GM23338 (cell line): Measurements from ENCODE around the gene RASSF4. TPM values are rescaled to one million over a fixed set of nuclear protein-coding genes. Genes with fewer than 3 reads are reported as not detected.

ENCODE experiments used
- ATAC-seq: fragments of 200-7000 bp; cut with Tn5 transposase; 3 replicates; pipeline ENCODE4 v1.9.1; 2020
- DNase-seq: peaks from one replicate; pipeline ENCODE4 v3.0.0-alpha.2; 2015; ENCODE audit warnings: low spot score
- H2AFZ ChIP-seq: fragments of 200-600 bp; sonication (generic); 2 replicates; pipeline ENCODE4 v1.8.0; 2016; ENCODE audit warnings: antibody characterized with exemption, mild to moderate bottlenecking, moderate library complexity
- H3F3A ChIP-seq: fragments of 200-600 bp; sonication (generic); replicated peaks from 2 replicates; pipeline ENCODE4 v1.8.0; 2017; ENCODE audit warnings: antibody characterized with exemption, mixed run types, low read depth
- H3K27ac ChIP-seq: fragments of 200-600 bp; sonication (generic); 2 replicates; pipeline ENCODE4 v1.6.1; 2016; ENCODE audit warnings: low read depth
- H3K27me3 ChIP-seq: fragments of 200-600 bp; sonication (generic); 2 replicates; pipeline ENCODE4 v1.8.0; 2016; ENCODE audit warnings: mild to moderate bottlenecking, mixed run types, moderate library complexity; ENCODE audit not compliant: insufficient read depth
- H3K36me3 ChIP-seq: fragments of 200-600 bp; sonication (generic); 2 replicates; pipeline ENCODE4 v1.8.0; 2016; ENCODE audit warnings: mild to moderate bottlenecking; ENCODE audit not compliant: insufficient read depth
- H3K4me1 ChIP-seq: fragments of 200-600 bp; sonication (generic); 2 replicates; pipeline ENCODE4 v1.8.0; 2016; ENCODE audit warnings: mild to moderate bottlenecking, moderate library complexity; ENCODE audit not compliant: insufficient read depth
- H3K4me2 ChIP-seq: fragments of 200-600 bp; sonication (generic); 2 replicates; pipeline ENCODE4 v1.7.1; 2017; ENCODE audit warnings: mixed run types
- H3K4me3 ChIP-seq: fragments of 200-600 bp; sonication (generic); 2 replicates; pipeline ENCODE4 v1.6.1; 2016; ENCODE audit warnings: mixed run types
- H3K79me2 ChIP-seq: fragments of 200-600 bp; sonication (generic); replicated peaks from 2 replicates; pipeline ENCODE4 v1.8.0; 2017; ENCODE audit warnings: mild to moderate bottlenecking; ENCODE audit not compliant: insufficient read depth
- H3K9me2 ChIP-seq: fragments of 200-600 bp; sonication (generic); 2 replicates; pipeline ENCODE4 v1.8.0; 2017; ENCODE audit not compliant: insufficient read depth
- H4K20me1 ChIP-seq: fragments of 200-600 bp; sonication (generic); replicated peaks from 2 replicates; pipeline ENCODE4 v1.8.0; 2017; ENCODE audit warnings: mild to moderate bottlenecking; ENCODE audit not compliant: insufficient read depth
- H3K27ac Mint-ChIP-seq: 2 replicates; pipeline ENCODE4 v1.8.0; 2020; ENCODE audit warnings: inconsistent platforms, mild to moderate bottlenecking, moderate library complexity, mixed read lengths
- H3K27me3 Mint-ChIP-seq: 3 replicates; pipeline ENCODE4 v1.8.0; 2022; ENCODE audit warnings: low read depth, mild to moderate bottlenecking, moderate library complexity, mixed read lengths, inconsistent platforms; ENCODE audit not compliant: insufficient read depth, poor library complexity
- H3K36me3 Mint-ChIP-seq: 3 replicates; pipeline ENCODE4 v1.8.0; 2021; ENCODE audit warnings: low read depth, mild to moderate bottlenecking, inconsistent platforms, moderate library complexity, mixed read lengths
- H3K4me1 Mint-ChIP-seq: 3 replicates; pipeline ENCODE4 v1.8.0; 2020; ENCODE audit warnings: mild to moderate bottlenecking, inconsistent platforms, mixed read lengths
- H3K4me3 Mint-ChIP-seq: 3 replicates; pipeline ENCODE4 v1.8.0; 2021; ENCODE audit warnings: moderate library complexity, mild to moderate bottlenecking, inconsistent platforms, mixed read lengths
- H3K9me3 Mint-ChIP-seq: 3 replicates; pipeline ENCODE4 v1.8.0; 2020; ENCODE audit warnings: moderate library complexity, mild to moderate bottlenecking, inconsistent platforms, mixed read lengths
- CREB1 ChIP-seq: fragments of 250-450 bp; sonication (Bioruptor Pico); IDR thresholded peaks from 2 replicates; pipeline ENCODE4 v1.5.0; 2020; ENCODE audit warnings: low read depth, mild to moderate bottlenecking, moderate library complexity
- CTCF ChIP-seq, 2 experiments: fragments of 200-600 bp in 1 of 2; sonication (generic) in 1 of 2; conservative IDR thresholded peaks; 2 replicates each; pipeline versions ENCODE4 v1.5.1 to v1.6.1; 2016 to 2017; ENCODE audit warnings: antibody characterized with exemption in 2 of 2, low read depth in 2 of 2, mild to moderate bottlenecking in 2 of 2, moderate library complexity in 1 of 2
- ETS1 ChIP-seq: IDR thresholded peaks from 2 replicates; pipeline ENCODE4 v1.6.1; 2016; ENCODE audit warnings: antibody characterized with exemption
- EZH2 ChIP-seq: fragments of 200-600 bp; sonication (generic); IDR thresholded peaks from one replicate; pipeline ENCODE4 v1.8.0; 2017; ENCODE audit warnings: antibody characterized with exemption, mild to moderate bottlenecking, low read depth; ENCODE audit not compliant: unreplicated experiment
- EZH2phosphoT487 ChIP-seq: fragments of 200-600 bp; sonication (generic); IDR thresholded peaks from one replicate; pipeline ENCODE4 v1.8.1; 2018; ENCODE audit warnings: antibody characterized with exemption; ENCODE audit not compliant: unreplicated experiment
- JUNB ChIP-seq: IDR thresholded peaks from one replicate; pipeline ENCODE4 v1.6.1; 2016; ENCODE audit warnings: antibody characterized with exemption; ENCODE audit not compliant: unreplicated experiment
- NANOG ChIP-seq: IDR thresholded peaks from 2 replicates; pipeline ENCODE4 v1.6.1; 2016; ENCODE audit warnings: antibody characterized with exemption, borderline replicate concordance
- POLR2AphosphoS5 ChIP-seq: IDR thresholded peaks from 2 replicates; pipeline ENCODE4 v1.6.1; 2016; ENCODE audit warnings: antibody characterized with exemption, low read depth
- REST ChIP-seq: IDR thresholded peaks from one replicate; pipeline ENCODE4 v1.6.1; 2018; ENCODE audit warnings: antibody characterized with exemption; ENCODE audit not compliant: unreplicated experiment
- STAT1 ChIP-seq: IDR thresholded peaks from one replicate; pipeline ENCODE4 v1.6.1; 2016; ENCODE audit warnings: antibody characterized with exemption; ENCODE audit not compliant: unreplicated experiment
- ZNF114 ChIP-seq: fragments of 250-450 bp; sonication (Bioruptor Pico); IDR thresholded peaks from 2 replicates; pipeline ENCODE4 v1.5.0; 2020; ENCODE audit warnings: mild to moderate bottlenecking, moderate library complexity
- ZNF331 ChIP-seq: fragments of 250-450 bp; sonication (Bioruptor Pico); IDR thresholded peaks from 2 replicates; pipeline ENCODE4 v1.5.0; 2020; ENCODE audit warnings: low read depth, mild to moderate bottlenecking, moderate library complexity
- ZNF462 ChIP-seq: fragments of 250-450 bp; sonication (Bioruptor Pico); IDR thresholded peaks from 2 replicates; pipeline ENCODE4 v1.5.0; 2020; ENCODE audit warnings: mild to moderate bottlenecking, moderate library complexity
- polyA plus RNA-seq: library from polyadenylated mRNA; unstranded; fragments of >200 nt; fragmentation: Nextera tagmentation; extraction: Ambion mirVana; gene quantifications from 2 replicates; pipeline ENCODE4 v1.2.1, GENCODE V29; 2016
- total RNA-seq: library from RNA; depleted of rRNA; stranded (reverse); fragments of >200 nt; shearing (Covaris generic); gene quantifications from 2 replicates; pipeline ENCODE4 v1.2.3, GENCODE V29; 2014

The RASSF4 gene
- total and polyA plus RNA-seq, 2 experiments from 2014 or later, result 12.4 to 13.6 TPM

GRCh38 chr10:44985175-44985681 lies 25.6 kb downstream of the RASSF4 start:
- Histone ChIP-seq H3K36me3 (no peaks in the 10 kb centered on the region), H3K9me2 (no peaks in the 10 kb centered on the region), H3F3A (no peaks in the 10 kb centered on the region), H4K20me1 (no peaks in the 10 kb centered on the region; the same call in 1 of the 2 replicates), H3K4me3 (no peak overlapping the region), H2AFZ (no peak overlapping the region), H3K27ac (no peak overlapping the region), H3K4me2 (0 out of 2 replicates have a peak overlapping the region, but pooled peaks have one; percentile 24), H3K4me1 (peaks cover 43% of the 10 kb centered on the region), H3K79me2 (no peaks in the 10 kb centered on the region), H3K27me3 (no peaks in the 10 kb centered on the region)
- Mint-ChIP-seq H3K4me3 (no peak overlapping the region; the same call in 2 of the 3 replicates), H3K27me3 (peaks cover 20% of the 10 kb centered on the region), H3K27ac (no peak overlapping the region), H3K9me3 (no peaks in the 10 kb centered on the region), H3K4me1 (peaks cover 59% of the 10 kb centered on the region), H3K36me3 (peaks cover 12% of the 10 kb centered on the region)
- TF ChIP-seq ETS1 (no peak), POLR2AphosphoS5 (no peak), ZNF114 (CRISPR knock-in tag) (no peak), ZNF331 (CRISPR knock-in tag) (no peak), EZH2phosphoT487 (no peak), CREB1 (CRISPR knock-in tag) (no peak), NANOG (no peak), REST (no peak), STAT1 (no peak), JUNB (no peak), CTCF (conservative IDR thresholded peaks at IDR 0.05; ENCODE audit: low read depth in 2 of 2) (no peak), ZNF462 (no peak), EZH2 (no peak)
- ATAC-seq (no peak), DNase-seq (no peak)
